HepG2 (cell line): ENCODE results near the gene UBC. TPM values are rescaled to one million over a fixed set of nuclear protein-coding genes. Genes with fewer than 3 reads are reported as not detected.
A peak's percentile ranks its signal among the peaks of the same experiment; 100 is the strongest.

Experiments used
- AGO1 ChIP-seq: fragments of 200-400 bp; formaldehyde crosslinking; IDR thresholded peaks from 2 replicates; pipeline ENCODE4 v1.6.1; 2017; ENCODE audit warnings: mild to moderate bottlenecking, low read depth, low read length, moderate library complexity; ENCODE audit not compliant: poor library complexity, severe bottlenecking
- AHR ChIP-seq: IDR thresholded peaks from 2 replicates; pipeline ENCODE4 v1.6.1; 2018; ENCODE audit warnings: missing genetic modification reagents, missing compliant biosample characterization
- CHD4 ChIP-seq: fragments of 200-600 bp; sonication (generic); IDR thresholded peaks from 2 replicates; pipeline ENCODE4 v1.7.0; 2017; ENCODE audit warnings: mild to moderate bottlenecking, low read length, borderline replicate concordance
- FIP1L1 ChIP-seq: fragments of 200-400 bp; formaldehyde crosslinking; IDR thresholded peaks from 2 replicates; pipeline ENCODE4 v1.6.1; 2018; ENCODE audit warnings: low read depth, mild to moderate bottlenecking, low read length, moderate library complexity, borderline replicate concordance; ENCODE audit not compliant: insufficient read depth
- HNRNPLL ChIP-seq: fragments of 200-400 bp; formaldehyde crosslinking; IDR thresholded peaks from 2 replicates; pipeline ENCODE4 v1.6.1; 2017; ENCODE audit warnings: mild to moderate bottlenecking, low read depth, low read length; ENCODE audit not compliant: poor library complexity, severe bottlenecking
- MBD4 ChIP-seq: IDR thresholded peaks from 2 replicates; pipeline ENCODE4 v1.6.1; 2012; ENCODE audit warnings: low read length, inconsistent platforms, borderline replicate concordance
- NFKBIZ ChIP-seq: IDR thresholded peaks from 2 replicates; pipeline ENCODE4 v1.6.1; 2018; ENCODE audit warnings: missing genetic modification reagents, missing compliant biosample characterization
- RCOR2 ChIP-seq: IDR thresholded peaks from 2 replicates; pipeline ENCODE4 v1.6.1; 2016; ENCODE audit warnings: missing biosample characterization, missing genetic modification reagents
- RFXANK ChIP-seq: IDR thresholded peaks from 2 replicates; pipeline ENCODE4 v1.6.1; 2016
- SATB2 ChIP-seq: sonication (generic); formaldehyde crosslinking; IDR thresholded peaks from 2 replicates; pipeline ENCODE4 v1.5.0; 2020; ENCODE audit warnings: missing genetic modification reagents
- SCMH1 ChIP-seq: sonication (generic); formaldehyde crosslinking; IDR thresholded peaks from 2 replicates; pipeline ENCODE4 v1.9.0; 2021; ENCODE audit warnings: missing genetic modification reagents, mild to moderate bottlenecking, borderline replicate concordance
- SP5 ChIP-seq: IDR thresholded peaks from 2 replicates; pipeline ENCODE4 v1.6.1; 2016; ENCODE audit warnings: low read depth, borderline replicate concordance
- SRF ChIP-seq: IDR thresholded peaks from 2 replicates; pipeline ENCODE4 v1.6.1; 2011; ENCODE audit warnings: mild to moderate bottlenecking, low read depth, low read length, moderate library complexity
- ZFX ChIP-seq: sonication (generic); formaldehyde crosslinking; IDR thresholded peaks from 2 replicates; pipeline ENCODE4 v1.4.0; 2020; ENCODE audit warnings: mild to moderate bottlenecking, low read depth, missing genetic modification reagents, moderate library complexity
- ZKSCAN5 ChIP-seq: sonication (generic); formaldehyde crosslinking; IDR thresholded peaks from 2 replicates; pipeline ENCODE4 v1.5.1; 2020; ENCODE audit warnings: mild to moderate bottlenecking, missing genetic modification reagents
- ZMYM2 ChIP-seq: sonication (generic); formaldehyde crosslinking; IDR thresholded peaks from 2 replicates; pipeline ENCODE4 v1.8.0; 2022; ENCODE audit warnings: mild to moderate bottlenecking, missing genetic modification reagents
- ZNF10 ChIP-seq: sonication (generic); formaldehyde crosslinking; IDR thresholded peaks from 2 replicates; pipeline ENCODE4 v1.4.0; 2020; ENCODE audit warnings: mild to moderate bottlenecking, low read depth, missing genetic modification reagents, borderline replicate concordance
- ZNF124 ChIP-seq: sonication (generic); formaldehyde crosslinking; IDR thresholded peaks from 2 replicates; pipeline ENCODE4 v1.4.0; 2020; ENCODE audit warnings: missing genetic modification reagents
- ZNF143 ChIP-seq: sonication (generic); formaldehyde crosslinking; IDR thresholded peaks from 2 replicates; pipeline ENCODE4 v1.4.0; 2020; ENCODE audit warnings: missing genetic modification reagents
- ZNF3 ChIP-seq: IDR thresholded peaks from 2 replicates; pipeline ENCODE4 v1.7.0; 2017; ENCODE audit warnings: inconsistent platforms
- ZNF550 ChIP-seq: sonication (generic); formaldehyde crosslinking; IDR thresholded peaks from 2 replicates; pipeline ENCODE4 v1.4.0; 2020; ENCODE audit warnings: mild to moderate bottlenecking, missing genetic modification reagents, borderline replicate concordance
- ZNF605 ChIP-seq: sonication (generic); formaldehyde crosslinking; IDR thresholded peaks from 2 replicates; pipeline ENCODE4 v1.8.0; 2022; ENCODE audit warnings: mild to moderate bottlenecking, missing genetic modification reagents
- ZNF709 ChIP-seq: sonication (generic); formaldehyde crosslinking; IDR thresholded peaks from 2 replicates; pipeline ENCODE4 v1.5.0; 2020; ENCODE audit warnings: mild to moderate bottlenecking, missing genetic modification reagents
- ZNF749 ChIP-seq: sonication (generic); formaldehyde crosslinking; IDR thresholded peaks from 2 replicates; pipeline ENCODE4 v1.8.0; 2022; ENCODE audit warnings: mild to moderate bottlenecking, missing genetic modification reagents, moderate library complexity, borderline replicate concordance
- ZNF761 ChIP-seq: sonication (generic); formaldehyde crosslinking; conservative IDR thresholded peaks from 2 replicates; pipeline ENCODE4 v1.4.0; 2020; ENCODE audit warnings: mild to moderate bottlenecking, missing genetic modification reagents
- ZNF841 ChIP-seq: sonication (generic); formaldehyde crosslinking; IDR thresholded peaks from 2 replicates; pipeline ENCODE4 v1.8.1; 2023; ENCODE audit warnings: missing genetic modification reagents, borderline replicate concordance
- ZSCAN30 ChIP-seq: sonication (generic); formaldehyde crosslinking; IDR thresholded peaks from 2 replicates; pipeline ENCODE4 v1.5.0; 2020; ENCODE audit warnings: mild to moderate bottlenecking, missing genetic modification reagents
- polyA plus RNA-seq, 8 experiments: library from polyadenylated mRNA; depleted of rRNA in 3 of 8; stranded (reverse) in 7 of 8; unstranded in 1 of 8; fragments of >200 nt; fragmentation: Illumina TruSeq in 4 of 8; extraction: Trizol in 4 of 8; gene quantifications; 2 replicates each; pipeline versions ENCODE4 v1.2.1 to v1.2.3, GENCODE V29; 2011 to 2016; ENCODE audit warnings: low read depth in 4 of 8, missing spikeins in 1 of 8, mixed read lengths in 1 of 8; ENCODE audit not compliant: insufficient read depth in 1 of 8
- total RNA-seq, 5 experiments: library from RNA; depleted of rRNA; stranded (reverse); fragments of >200 nt; fragmentation: Illumina TruSeq; extraction: Trizol; gene quantifications; 2 replicates each; pipeline ENCODE4 v1.2.3, GENCODE V29; 2016; ENCODE audit warnings: low read depth in 1 of 5
- TF ChIP-seq, protein P1 (sequence below): sonication (generic); formaldehyde crosslinking; IDR thresholded peaks from 2 replicates; pipeline ENCODE4 v1.4.0; 2020; ENCODE audit warnings: missing genetic modification reagents
- TF ChIP-seq, protein P2 (sequence below): sonication (generic); formaldehyde crosslinking; conservative IDR thresholded peaks from 2 replicates; pipeline ENCODE4 v1.4.0; 2020; ENCODE audit warnings: missing genetic modification reagents

UBC gene
- total and polyA plus RNA-seq, 2 of the 13 experiments (the other 11 are each of a cell fraction or from before 2014, with no cell fraction given), result 805 to 1,432 TPM

DNA sequence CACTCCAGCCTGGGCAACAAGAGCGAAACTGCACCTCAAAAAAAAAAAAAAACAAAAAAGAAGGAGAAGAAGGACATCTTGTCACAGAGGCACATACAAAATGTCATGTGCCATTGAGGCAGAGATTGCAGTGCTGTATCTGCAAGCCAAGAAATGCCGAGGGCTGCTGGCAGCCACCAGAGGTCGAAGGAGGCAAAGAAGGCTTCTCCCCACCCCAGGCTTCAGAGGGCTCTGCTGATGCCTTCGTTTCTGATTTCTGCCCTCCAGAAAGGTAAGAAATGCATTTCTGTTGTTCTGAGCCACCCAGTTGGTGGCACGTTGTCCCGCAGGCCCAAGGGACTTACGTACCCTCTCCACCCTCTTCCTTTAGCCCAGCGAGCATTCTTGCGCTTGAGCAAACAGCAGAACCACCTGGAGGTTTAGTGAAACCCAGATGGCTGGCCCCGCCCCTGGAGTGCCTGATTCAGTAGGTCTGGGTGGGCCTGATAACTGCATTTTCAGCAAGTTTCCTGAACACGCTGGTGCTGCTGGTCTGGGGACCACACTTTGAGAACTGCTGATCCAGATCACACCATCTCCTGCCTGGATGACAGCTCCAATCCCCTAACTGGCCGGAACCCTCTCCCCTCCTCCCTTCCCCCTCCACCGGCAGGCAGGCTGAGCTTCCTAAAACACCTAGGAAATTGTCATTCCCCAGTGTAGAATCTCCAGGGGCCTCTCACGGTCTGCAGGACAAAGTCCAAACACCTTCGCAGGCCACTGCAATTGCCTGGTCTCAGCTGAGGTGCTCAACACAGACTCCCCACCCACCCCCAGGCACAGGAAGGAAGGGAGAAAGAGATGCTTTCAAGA, 29.6 kb downstream of the UBC start (continued):
- TF ChIP-seq ZNF709 (CRISPR knock-in tag) (no peak), NFKBIZ (no peak), ZNF143 (no peak), FIP1L1 (no peak), CHD4 (no peak; the same call in 1 of the 2 replicates), AGO1 (no peak), ZSCAN30 (CRISPR knock-in tag) (no peak), ZMYM2 (CRISPR knock-in tag) (0 out of 2 replicates have a peak, but pooled peaks have one; percentile 8), ZKSCAN5 (CRISPR knock-in tag) (no peak), AHR (CRISPR knock-in tag) (no peak), HNRNPLL (no peak), SRF (no peak), ZNF761 (CRISPR knock-in tag) (peak; percentile 54; the same call in 1 of the 2 replicates), SCMH1 (CRISPR knock-in tag) (no peak), SATB2 (CRISPR knock-in tag) (no peak), ZNF605 (CRISPR knock-in tag) (0 out of 2 replicates have a peak, but pooled peaks have one; percentile 40), RCOR2 (CRISPR knock-in tag) (peak; percentile 48), ZNF749 (CRISPR knock-in tag) (no peak), ZFX (CRISPR knock-in tag) (peak; percentile 60; the same call in 1 of the 2 replicates), MBD4 (no peak), ZNF10 (CRISPR knock-in tag) (no peak), RFXANK (CRISPR knock-in tag) (no peak), ZNF841 (CRISPR knock-in tag) (no peak), ZNF550 (no peak), SP5 (CRISPR knock-in tag) (peak; percentile 46; the same call in 1 of the 2 replicates), ZNF3 (CRISPR knock-in tag) (no peak), ZNF124 (no peak)
- TF ChIP-seq, protein P1, sequence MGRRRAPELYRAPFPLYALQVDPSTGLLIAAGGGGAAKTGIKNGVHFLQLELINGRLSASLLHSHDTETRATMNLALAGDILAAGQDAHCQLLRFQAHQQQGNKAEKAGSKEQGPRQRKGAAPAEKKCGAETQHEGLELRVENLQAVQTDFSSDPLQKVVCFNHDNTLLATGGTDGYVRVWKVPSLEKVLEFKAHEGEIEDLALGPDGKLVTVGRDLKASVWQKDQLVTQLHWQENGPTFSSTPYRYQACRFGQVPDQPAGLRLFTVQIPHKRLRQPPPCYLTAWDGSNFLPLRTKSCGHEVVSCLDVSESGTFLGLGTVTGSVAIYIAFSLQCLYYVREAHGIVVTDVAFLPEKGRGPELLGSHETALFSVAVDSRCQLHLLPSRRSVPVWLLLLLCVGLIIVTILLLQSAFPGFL (CRISPR knock-in tag), result no peak
- TF ChIP-seq, protein P2, sequence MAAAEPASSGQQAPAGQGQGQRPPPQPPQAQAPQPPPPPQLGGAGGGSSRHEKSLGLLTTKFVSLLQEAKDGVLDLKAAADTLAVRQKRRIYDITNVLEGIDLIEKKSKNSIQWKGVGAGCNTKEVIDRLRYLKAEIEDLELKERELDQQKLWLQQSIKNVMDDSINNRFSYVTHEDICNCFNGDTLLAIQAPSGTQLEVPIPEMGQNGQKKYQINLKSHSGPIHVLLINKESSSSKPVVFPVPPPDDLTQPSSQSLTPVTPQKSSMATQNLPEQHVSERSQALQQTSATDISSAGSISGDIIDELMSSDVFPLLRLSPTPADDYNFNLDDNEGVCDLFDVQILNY (CRISPR knock-in tag), result no peak
